OCI-LY1 (cell line): ENCODE data around the gene BAIAP2.

Experiments
- EZH2 ChIP-seq: fragments of 200-600 bp; sonication (generic), shearing (Covaris generic); IDR thresholded peaks from 2 replicates; pipeline ENCODE4 v1.8.0; 2017; ENCODE audit warnings: borderline replicate concordance, mixed run types, mild to moderate bottlenecking, antibody characterized with exemption, low read length, moderate library complexity, mixed read lengths
- TF ChIP-seq, protein P1 (sequence below): fragments of 200-600 bp; sonication (generic), shearing (Covaris generic); IDR thresholded peaks from 2 replicates; pipeline ENCODE4 v1.5.1; 2017; ENCODE audit warnings: mild to moderate bottlenecking, antibody characterized with exemption, low read length, moderate library complexity, mixed read lengths

DNA sequence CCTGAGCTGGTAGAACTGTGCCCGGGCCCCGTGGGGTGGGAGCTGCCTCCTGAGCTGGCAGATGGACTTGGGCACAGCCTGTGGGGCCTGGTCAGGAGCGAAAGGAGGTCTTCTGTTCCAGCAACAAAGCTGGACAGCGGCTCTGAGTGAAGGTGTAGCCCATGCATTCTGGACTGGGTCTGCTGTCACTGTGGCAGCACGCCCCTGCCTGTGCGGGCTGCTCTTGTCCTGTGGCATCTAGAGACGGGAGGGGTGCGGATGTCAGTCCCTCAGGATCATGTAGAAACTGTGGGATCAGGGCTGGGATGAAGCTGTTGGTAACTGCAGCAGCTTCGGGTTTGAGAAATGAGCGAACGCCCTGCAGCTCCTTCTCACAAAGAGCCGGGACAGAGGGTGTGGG lies 19.4 kb downstream of the BAIAP2 start:
- TF ChIP-seq, protein P1, sequence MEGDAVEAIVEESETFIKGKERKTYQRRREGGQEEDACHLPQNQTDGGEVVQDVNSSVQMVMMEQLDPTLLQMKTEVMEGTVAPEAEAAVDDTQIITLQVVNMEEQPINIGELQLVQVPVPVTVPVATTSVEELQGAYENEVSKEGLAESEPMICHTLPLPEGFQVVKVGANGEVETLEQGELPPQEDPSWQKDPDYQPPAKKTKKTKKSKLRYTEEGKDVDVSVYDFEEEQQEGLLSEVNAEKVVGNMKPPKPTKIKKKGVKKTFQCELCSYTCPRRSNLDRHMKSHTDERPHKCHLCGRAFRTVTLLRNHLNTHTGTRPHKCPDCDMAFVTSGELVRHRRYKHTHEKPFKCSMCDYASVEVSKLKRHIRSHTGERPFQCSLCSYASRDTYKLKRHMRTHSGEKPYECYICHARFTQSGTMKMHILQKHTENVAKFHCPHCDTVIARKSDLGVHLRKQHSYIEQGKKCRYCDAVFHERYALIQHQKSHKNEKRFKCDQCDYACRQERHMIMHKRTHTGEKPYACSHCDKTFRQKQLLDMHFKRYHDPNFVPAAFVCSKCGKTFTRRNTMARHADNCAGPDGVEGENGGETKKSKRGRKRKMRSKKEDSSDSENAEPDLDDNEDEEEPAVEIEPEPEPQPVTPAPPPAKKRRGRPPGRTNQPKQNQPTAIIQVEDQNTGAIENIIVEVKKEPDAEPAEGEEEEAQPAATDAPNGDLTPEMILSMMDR: no peak
- TF ChIP-seq EZH2: no peak
